H1 (cell line): Measurements from ENCODE around the gene CAMKK1. TPM values are rescaled to one million over a fixed set of nuclear protein-coding genes. Genes with fewer than 3 reads are reported as not detected.

Experiments
- CTCF ChIA-PET: fragments of 300-600 bp; sonication (Branson Sonifier 250); formaldehyde crosslinking; loops from one replicate; lab custom pipeline; 2021; ENCODE audit not compliant: partially characterized antibody; lab: Charles Lee
- POLR2A ChIA-PET: fragments of 300-600 bp; sonication (Branson Sonifier 250); formaldehyde crosslinking; loops from one replicate; lab custom pipeline; 2021; ENCODE audit warnings: inconsistent platforms; ENCODE audit not compliant: partially characterized antibody; lab: Charles Lee
- DNase-seq, 2 experiments: peaks; one replicate each; pipeline versions ENCODE4 v3.0.0 to v3.0.0-alpha.2; 2010 to 2022; ENCODE audit warnings: low spot score in 2 of 2, low read depth in 1 of 2, mixed read lengths in 1 of 2
- FAIRE-seq: peaks from 2 replicates; lab custom pipeline; 2011; peaks lifted over from hg19 to GRCh38; lab: Jason Lieb, UNC
- H2AFZ ChIP-seq: 2 replicates; pipeline ENCODE4 v1.8.1; 2012; ENCODE audit warnings: low read length, inconsistent platforms
- H2AK5ac ChIP-seq: 2 replicates; pipeline ENCODE4 v1.6.1; 2013; ENCODE audit warnings: low read depth, low read length
- H2BK120ac ChIP-seq: replicated peaks from 2 replicates; pipeline ENCODE3; 2013; ENCODE audit warnings: low read depth, low read length, inconsistent platforms
- H2BK12ac ChIP-seq: 2 replicates; pipeline ENCODE4 v1.6.1; 2013; ENCODE audit warnings: low read depth, low read length
- H2BK15ac ChIP-seq: 2 replicates; pipeline ENCODE4 v1.6.1; 2013; ENCODE audit warnings: low read length
- H2BK20ac ChIP-seq: 2 replicates; pipeline ENCODE4 v1.6.1; 2013; ENCODE audit warnings: low read length
- H2BK5ac ChIP-seq: 2 replicates; pipeline ENCODE4 v1.6.1; 2013; ENCODE audit warnings: low read depth, low read length
- H3K14ac ChIP-seq: 2 replicates; pipeline ENCODE4 v1.6.1; 2013; ENCODE audit warnings: inconsistent platforms; ENCODE audit not compliant: insufficient read length
- H3K18ac ChIP-seq: 2 replicates; pipeline ENCODE4 v1.6.1; 2013; ENCODE audit warnings: low read length; ENCODE audit errors: extremely low read depth
- H3K23ac ChIP-seq: 2 replicates; pipeline ENCODE4 v1.6.1; 2013; ENCODE audit warnings: inconsistent platforms; ENCODE audit not compliant: insufficient read length
- H3K23me2 ChIP-seq: 2 replicates; pipeline ENCODE4 v1.6.1; 2013; ENCODE audit warnings: low read depth, low read length
- H3K27ac ChIP-seq: 2 replicates; pipeline ENCODE4 v1.6.1; 2011; ENCODE audit warnings: low read depth, low read length, inconsistent platforms
- H3K27me3 ChIP-seq, 4 experiments: replicated peaks in 1 of 4; 1 replicate in 1 of 4; 2 replicates in 3 of 4; pipeline versions ENCODE4 v1.6.1 to v1.8.1; 2011 to 2013; ENCODE audit warnings: low read length in 3 of 4, mild to moderate bottlenecking in 3 of 4, inconsistent platforms in 2 of 4, mixed read lengths in 2 of 4, moderate library complexity in 1 of 4; ENCODE audit not compliant: control insufficient read depth in 3 of 4, insufficient read depth in 3 of 4; ENCODE audit errors: extremely low read depth in 1 of 4
- H3K36me3 ChIP-seq, 4 experiments: 2 replicates each; pipeline versions ENCODE4 v1.6.1 to v1.8.1; 2011 to 2013; ENCODE audit warnings: mild to moderate bottlenecking in 4 of 4, low read length in 3 of 4, moderate library complexity in 2 of 4, control low read depth in 1 of 4, inconsistent platforms in 1 of 4; ENCODE audit not compliant: insufficient read depth in 4 of 4, control insufficient read depth in 2 of 4
- H3K4ac ChIP-seq: replicated peaks from 2 replicates; pipeline ENCODE3; 2013; ENCODE audit warnings: low read length, low read depth, mixed read lengths, inconsistent platforms; ENCODE audit not compliant: insufficient read length
- H3K4me1 ChIP-seq, 4 experiments: replicated peaks in 1 of 4; 1 replicate in 1 of 4; 2 replicates in 3 of 4; pipeline versions ENCODE4 v1.6.1 to v1.8.1; 2011 to 2013; ENCODE audit warnings: low read length in 3 of 4, inconsistent platforms in 2 of 4, mixed read lengths in 1 of 4; ENCODE audit not compliant: insufficient read depth in 4 of 4, control insufficient read depth in 3 of 4
- H3K4me2 ChIP-seq, 2 experiments: 2 replicates each; pipeline versions ENCODE4 v1.6.1 to v1.8.1; 2011 to 2013; ENCODE audit warnings: low read depth in 2 of 2, low read length in 2 of 2, control low read depth in 1 of 2, inconsistent platforms in 1 of 2, mild to moderate bottlenecking in 1 of 2; ENCODE audit not compliant: insufficient read depth in 1 of 2
- H3K4me3 ChIP-seq, 4 experiments: fragments of 200-600, 300-600 bp in 1 of 4; sonication (generic), shearing (Covaris generic), sonication (Bioruptor Twin) in 1 of 4; 2 replicates each; pipeline versions ENCODE4 v1.5.1 to v1.8.1; 2011 to 2016; ENCODE audit warnings: low read length in 4 of 4, low read depth in 3 of 4, control low read depth in 2 of 4, inconsistent platforms in 2 of 4, mild to moderate bottlenecking in 2 of 4, mixed read lengths in 1 of 4, moderate library complexity in 1 of 4; ENCODE audit not compliant: insufficient read depth in 2 of 4; ENCODE audit errors: extremely low read depth in 1 of 4
- H3K56ac ChIP-seq: replicated peaks from 2 replicates; pipeline ENCODE3; 2013; ENCODE audit warnings: low read depth, mild to moderate bottlenecking, mixed read lengths, low read length, inconsistent platforms; ENCODE audit not compliant: insufficient read length
- H3K79me1 ChIP-seq: 2 replicates; pipeline ENCODE4 v1.6.1; 2013; ENCODE audit warnings: low read depth, low read length, control low read depth
- H3K79me2 ChIP-seq, 2 experiments: 2 replicates each; pipeline versions ENCODE4 v1.6.1 to v1.8.1; 2012 to 2013; ENCODE audit warnings: low read length in 2 of 2, mild to moderate bottlenecking in 2 of 2, inconsistent platforms in 1 of 2; ENCODE audit not compliant: insufficient read depth in 2 of 2, control insufficient read depth in 1 of 2
- H3K9ac ChIP-seq, 4 experiments: replicated peaks in 1 of 4; 1 replicate in 1 of 4; 2 replicates in 3 of 4; pipeline versions ENCODE4 v1.6.1 to v1.8.1; 2011 to 2013; ENCODE audit warnings: low read depth in 3 of 4, low read length in 3 of 4, control low read depth in 2 of 4, mild to moderate bottlenecking in 2 of 4, moderate library complexity in 2 of 4, inconsistent platforms in 1 of 4; ENCODE audit errors: extremely low read depth in 1 of 4
- H3K9me3 ChIP-seq, 2 experiments: 2 replicates each; pipeline versions ENCODE4 v1.6.1 to v1.8.1; 2012 to 2013; ENCODE audit warnings: mild to moderate bottlenecking in 2 of 2, moderate library complexity in 2 of 2, control low read depth in 1 of 2, inconsistent platforms in 1 of 2, low read depth in 1 of 2, low read length in 1 of 2, mixed read lengths in 1 of 2; ENCODE audit not compliant: insufficient read depth in 2 of 2
- H4K20me1 ChIP-seq, 2 experiments: replicated peaks in 1 of 2; 2 replicates each; pipeline versions ENCODE3 to v1.8.1; 2011 to 2013; ENCODE audit warnings: inconsistent platforms in 2 of 2, low read length in 2 of 2, mild to moderate bottlenecking in 1 of 2; ENCODE audit not compliant: insufficient read depth in 2 of 2, control insufficient read depth in 1 of 2
- H4K5ac ChIP-seq: 2 replicates; pipeline ENCODE4 v1.6.1; 2013; ENCODE audit warnings: low read length, low read depth, mixed read lengths, inconsistent platforms; ENCODE audit not compliant: insufficient read length
- H4K8ac ChIP-seq: 2 replicates; pipeline ENCODE4 v1.8.0; 2013; ENCODE audit warnings: mild to moderate bottlenecking, moderate library complexity, low read length, inconsistent platforms; ENCODE audit not compliant: insufficient read depth; ENCODE audit errors: extremely low read depth
- H4K91ac ChIP-seq: replicated peaks from 2 replicates; pipeline ENCODE3; 2013; ENCODE audit warnings: low read length, mixed read lengths, inconsistent platforms; ENCODE audit not compliant: insufficient read length
- SP2 ChIP-seq: IDR thresholded peaks from 2 replicates; pipeline ENCODE4 v1.6.1; 2012; ENCODE audit warnings: mild to moderate bottlenecking, low read length, inconsistent platforms
- WGBS, 2 experiments: shearing (Covaris generic) in 1 of 2; methylation state at CpG; one replicate each; pipeline versions ENCODE4 v1.1.6 to v1.1.7; 2013 to 2015; ENCODE audit warnings: low lambda C conversion rate in 2 of 2, mixed read lengths in 2 of 2, inconsistent platforms in 1 of 2, low coverage in 1 of 2, missing lambda C conversion rate in 1 of 2; ENCODE audit not compliant: insufficient replicate concordance in 2 of 2, insufficient coverage in 1 of 2, insufficient read length in 1 of 2; ENCODE audit errors: extremely low coverage in 1 of 2, missing lambda C conversion rate in 1 of 2; 5-methylcytosine and 5-hydroxymethylcytosine counted together
- polyA plus RNA-seq, 7 experiments: library from polyadenylated mRNA; depleted of rRNA in 3 of 7; stranded (reverse) in 5 of 7; unstranded in 2 of 7; fragments of >200 nt in 5 of 7; fragments of 200-250 nt in 2 of 7; gene quantifications; 1 replicate in 5 of 7; 2 replicates in 1 of 7; 4 replicates in 1 of 7; pipeline versions ENCODE4 v1.2.1 to v1.2.3, GENCODE V29; 2011 to 2013; ENCODE audit warnings: missing spikeins in 2 of 7, mixed read lengths in 2 of 7
- total RNA-seq: library from RNA; stranded (reverse); fragmentation: NEBNext Ultra II Directional; extraction: Animal tissue kit (Norgen Biotek cat#: 25700); gene quantifications from 2 replicates; pipeline ENCODE4 v1.2.1, GENCODE V29; 2021
- TF ChIP-seq, protein P1 (sequence below), 3 experiments: IDR thresholded peaks; 1 replicate in 2 of 3; 2 replicates in 1 of 3; pipeline versions ENCODE4 v1.5.1 to v1.6.1; 2011; ENCODE audit warnings: low read length in 3 of 3, mild to moderate bottlenecking in 3 of 3, inconsistent platforms in 2 of 3, low read depth in 1 of 3, moderate library complexity in 1 of 3; ENCODE audit not compliant: insufficient read depth in 1 of 3; ENCODE audit errors: control extremely low read depth in 1 of 3

CAMKK1 gene
- total and polyA plus RNA-seq, 2 of the 8 experiments (the other 6 are each of a cell fraction or from before 2014, with no cell fraction given), result 7.1 to 7.6 TPM

DNA sequence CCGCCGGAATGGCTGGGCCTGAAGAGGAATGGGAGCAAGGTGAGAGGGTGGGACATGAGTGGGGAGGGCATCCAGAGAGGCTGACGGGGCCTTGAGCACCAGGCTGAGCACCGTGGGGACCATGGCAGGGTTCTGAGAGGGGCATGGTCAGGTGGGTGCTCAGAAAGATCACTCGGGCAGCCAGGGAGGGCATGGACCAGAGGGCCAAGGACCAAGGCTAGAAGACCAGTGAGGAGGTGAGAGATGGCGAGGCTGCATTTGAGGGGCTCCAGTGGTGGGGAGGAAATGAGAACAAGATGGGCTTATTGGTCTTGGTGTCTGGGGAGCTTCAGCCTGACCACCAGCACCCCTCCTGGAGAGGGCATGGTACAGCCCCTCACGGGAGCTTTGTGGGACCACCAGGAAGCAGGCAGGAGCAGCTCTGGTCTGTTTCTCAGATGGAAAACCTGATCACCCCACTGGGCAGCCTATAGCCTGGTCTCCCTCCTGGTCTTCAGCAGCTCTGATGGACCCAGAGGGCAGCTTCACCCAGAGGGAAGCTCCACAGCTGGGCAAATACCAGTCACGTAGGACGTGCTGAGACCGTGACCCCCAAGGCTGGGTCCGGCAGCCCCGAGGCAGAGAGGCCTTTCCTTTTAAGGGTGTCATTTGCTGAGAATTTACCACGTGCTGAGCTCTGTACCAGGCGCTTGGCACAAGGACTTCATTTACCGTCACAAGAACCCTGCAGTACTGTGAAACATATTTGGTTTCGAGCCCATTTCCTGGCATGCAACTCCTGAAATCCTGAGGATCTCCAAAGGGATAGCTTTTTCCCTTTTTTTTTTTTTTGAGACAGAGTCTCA, 35.4 kb downstream of the CAMKK1 start:
- no peak overlapping the region for H3K27ac ChIP-seq
- H3K23me2 ChIP-seq, result no peaks in the 10 kb centered on the region
- no peak overlapping the region for H2BK20ac ChIP-seq
- H4K5ac ChIP-seq, result no peak overlapping the region
- no peak overlapping the region for H3K23ac ChIP-seq
- no peak overlapping the region for H3K14ac ChIP-seq
- H3K36me3 ChIP-seq, result peaks cover 0 to 11% (median 2%) of the 10 kb centered on the region in 4 experiments; a peak in 4 of 8 replicates
- H2AFZ ChIP-seq, result no peak overlapping the region
- no peak overlapping the region for H3K4me3 ChIP-seq
- H2BK5ac ChIP-seq, result no peak overlapping the region
- no peak overlapping the region for H3K56ac ChIP-seq
- no peak overlapping the region for H3K4ac ChIP-seq
- no peaks in the 10 kb centered on the region for H3K4me1 ChIP-seq
- H4K91ac ChIP-seq, result no peak overlapping the region
- CTCF ChIA-PET, result interaction anchor here (0.7 to 12.7 kb wide), 7 partner anchors 11 to 179 kb away, joined by 3 to 131 read pairs (median 6); partner anchors contain the start of gene NCBP3
- H3K18ac ChIP-seq, result no peak overlapping the region
- 91% methylated on average over 15 of the region's 16 CpGs; no CpG with 5 or more reads in 1 of the 2 experiments for WGBS, 2 experiments
- H2AK5ac ChIP-seq, result no peak overlapping the region
- no peaks in the 10 kb centered on the region for H3K79me1 ChIP-seq
- H3K27me3 ChIP-seq, result no peaks in the 10 kb centered on the region; a peak in 1 of 7 replicates
- H4K8ac ChIP-seq, result peak overlapping the region; percentile 6; the same call in 1 of the 2 replicates
- H3K9ac ChIP-seq, result no peak overlapping the region
- H4K20me1 ChIP-seq, result peaks cover 0 to 2% of the 10 kb centered on the region in 2 experiments
- TF ChIP-seq, protein P1, sequence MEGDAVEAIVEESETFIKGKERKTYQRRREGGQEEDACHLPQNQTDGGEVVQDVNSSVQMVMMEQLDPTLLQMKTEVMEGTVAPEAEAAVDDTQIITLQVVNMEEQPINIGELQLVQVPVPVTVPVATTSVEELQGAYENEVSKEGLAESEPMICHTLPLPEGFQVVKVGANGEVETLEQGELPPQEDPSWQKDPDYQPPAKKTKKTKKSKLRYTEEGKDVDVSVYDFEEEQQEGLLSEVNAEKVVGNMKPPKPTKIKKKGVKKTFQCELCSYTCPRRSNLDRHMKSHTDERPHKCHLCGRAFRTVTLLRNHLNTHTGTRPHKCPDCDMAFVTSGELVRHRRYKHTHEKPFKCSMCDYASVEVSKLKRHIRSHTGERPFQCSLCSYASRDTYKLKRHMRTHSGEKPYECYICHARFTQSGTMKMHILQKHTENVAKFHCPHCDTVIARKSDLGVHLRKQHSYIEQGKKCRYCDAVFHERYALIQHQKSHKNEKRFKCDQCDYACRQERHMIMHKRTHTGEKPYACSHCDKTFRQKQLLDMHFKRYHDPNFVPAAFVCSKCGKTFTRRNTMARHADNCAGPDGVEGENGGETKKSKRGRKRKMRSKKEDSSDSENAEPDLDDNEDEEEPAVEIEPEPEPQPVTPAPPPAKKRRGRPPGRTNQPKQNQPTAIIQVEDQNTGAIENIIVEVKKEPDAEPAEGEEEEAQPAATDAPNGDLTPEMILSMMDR (IDR thresholded peaks at IDR 0.05; ENCODE audit: control extremely low read depth in 1 of 3, insufficient read depth in 1 of 3, low read depth in 1 of 3, low read length in 3 of 3), result peak in 1 of 3 experiments; percentile 10; a peak in 1 of 4 replicates
- no peak for TF ChIP-seq SP2
- TF ChIP-seq, all 59 proteins: peak for 1
- POLR2A ChIA-PET, result interaction anchor here (1.7 to 2.8 kb wide), 2 partner anchors 11 to 14 kb away, joined by 7 to 16 read pairs; partner anchors contain the start of gene NCBP3
- Histone ChIP-seq H2BK15ac (no peak overlapping the region), H2BK12ac (no peak overlapping the region), H3K4me2 (no peak overlapping the region), H2BK120ac (no peak overlapping the region), H3K79me2 (no peaks in the 10 kb centered on the region), H3K9me3 (no peaks in the 10 kb centered on the region)
- DNase-seq (no peak), FAIRE-seq (no peak)
